C4-2B (cell line): Measurements from ENCODE around the gene CDC73.

Source experiments
- CTCF ChIP-seq: fragments of 450-650 bp; conservative IDR thresholded peaks from 2 replicates; pipeline ENCODE4 v1.5.1; 2017; ENCODE audit warnings: mild to moderate bottlenecking
- ZFX ChIP-seq: fragments of 450-650 bp; IDR thresholded peaks from 2 replicates; pipeline ENCODE4 v1.6.1; 2017

- TF ChIP-seq CTCF (no peak), ZFX (no peak)
Observed at GRCh38 chr1:193256019-193256418, 134.2 kb downstream of the CDC73 start.
